Right hindlimb (tissue), 1 donor: ENCODE data around the gene CSHL1.
"Not testable (repeated sequence)": the region's sequence is repeated elsewhere in the genome, so short reads cannot be mapped to it uniquely, and the experiment has no call there.

Source experiments
- DNase-seq: peaks from one replicate; pipeline ENCODE4 v3.0.0-alpha.2; 2018

CSHL1 gene

GRCh38 chr17:63881935-63882601 lies 29.0 kb downstream of the CSHL1 start, which contains the start of gene GH2:
GH2 (minus strand) TSS chr17:63881944; CDS start chr17:63881801, 143 bp downstream.
- DNase-seq, result peak; percentile 45

- DNase-seq, result not testable (repeated sequence)
Measured at GRCh38 chr17:63881337-63881736, 29.7 kb downstream of the CSHL1 start.

- no peak for DNase-seq
Measured at GRCh38 chr17:63880706-63881105, 30.4 kb downstream of the CSHL1 start.

- DNase-seq, result not testable (repeated sequence)
Measured at GRCh38 chr17:63878413-63878812, 32.6 kb downstream of the CSHL1 start.

GRCh38 chr17:63874693-63875092 lies 36.4 kb downstream of the CSHL1 start:
- not testable (repeated sequence) for DNase-seq

GRCh38 chr17:63874061-63874626 lies 36.9 kb downstream of the CSHL1 start:
- DNase-seq, result not testable (repeated sequence)

- not testable (repeated sequence) for DNase-seq
Measured at GRCh38 chr17:63873577-63873976, 37.5 kb downstream of the CSHL1 start, which contains the start of gene CSH2. CSH2 (minus strand) TSS chr17:63873677; CDS start chr17:63873614, 63 bp downstream.

- DNase-seq, result not testable (repeated sequence)
Measured at GRCh38 chr17:63871646-63872365, 39.3 kb downstream of the CSHL1 start.

- DNase-seq, result not testable (repeated sequence)
Measured at GRCh38 chr17:63870292-63870665, 40.8 kb downstream of the CSHL1 start.

GRCh38 chr17:63869491-63870291 lies 41.4 kb downstream of the CSHL1 start:
- DNase-seq, result not testable (repeated sequence)

GRCh38 chr17:63866625-63867024 lies 44.4 kb downstream of the CSHL1 start:
- DNase-seq, result not testable (repeated sequence)
